Fibroblast of pulmonary artery (primary cell): ENCODE data around the gene KDM1B.

Experiments
- DNase-seq: peaks from one replicate; pipeline ENCODE4 v3.0.0-alpha.2; 2010; ENCODE audit warnings: low read depth
- H3K4me3 ChIP-seq: replicated peaks from 2 replicates; pipeline ENCODE4 v1.5.1; 2011; ENCODE audit warnings: low read depth, mild to moderate bottlenecking, control low read depth, low read length, moderate library complexity
- CTCF ChIP-seq: IDR thresholded peaks from 2 replicates; pipeline ENCODE4 v1.5.1; 2011; ENCODE audit warnings: mild to moderate bottlenecking, control low read depth, low read length, inconsistent platforms; ENCODE audit errors: missing control alignments

Gene KDM1B

GRCh38 chr6:18119236-18119635 is 36.0 kb upstream of the KDM1B start:
- TF ChIP-seq CTCF: no peak
- H3K4me3 ChIP-seq: no peak overlapping the region
- DNase-seq: no peak

- TF ChIP-seq CTCF: no peak
- no peak for DNase-seq
These were observed 33.6 kb upstream of the KDM1B start for GRCh38 chr6:18121580-18122127.

GRCh38 chr6:18122128-18123093 is 32.8 kb upstream of the KDM1B start, which contains the start of gene NHLRC1:
Gene NHLRC1, minus strand, starts transcription at chr6:18122677. Its CDS starts 71 bp downstream, at chr6:18122606.
- TF ChIP-seq CTCF: peak; percentile 76
- H3K4me3 ChIP-seq: peak within 1 kb of the TSS; percentile 56
- DNase-seq: peak; percentile 91

More at GRCh38 chr6:18121580-18122127, 33.6 kb upstream of the KDM1B start:
- peak overlapping the region; percentile 56 for H3K4me3 ChIP-seq

- no peak overlapping the region for H3K4me3 ChIP-seq
- peak; percentile 14 for DNase-seq
- no peak for TF ChIP-seq CTCF
These were observed 29.1 kb upstream of the KDM1B start for GRCh38 chr6:18126121-18126520.

GRCh38 chr6:18132346-18132745 is 22.9 kb upstream of the KDM1B start:
- H3K4me3 ChIP-seq: no peak overlapping the region
- TF ChIP-seq CTCF: no peak
- no peak for DNase-seq

- no peak for DNase-seq
- no peak overlapping the region for H3K4me3 ChIP-seq
- TF ChIP-seq CTCF: no peak
These were observed 20.1 kb upstream of the KDM1B start for GRCh38 chr6:18135171-18135570.
